Fibroblast of lung (primary cell): ENCODE measurements around the gene C17orf50. TPM values are rescaled to one million over a fixed set of nuclear protein-coding genes. Genes with fewer than 3 reads are reported as not detected.

Source experiments
- DNase-seq, 2 donors: peaks; one replicate each; pipeline versions ENCODE4 v3.0.0 to v3.0.0-alpha.2; 2010; ENCODE audit warnings: low read depth in 2 of 2
- H2AFZ ChIP-seq: 2 replicates; pipeline ENCODE4 v1.5.1; 2012; ENCODE audit warnings: low read length, control low read depth, inconsistent platforms
- H3K27ac ChIP-seq: 2 replicates; pipeline ENCODE4 v1.5.1; 2011; ENCODE audit warnings: low read length, control low read depth; ENCODE audit not compliant: insufficient read depth
- H3K27me3 ChIP-seq: 2 replicates; pipeline ENCODE4 v1.5.1; 2011; ENCODE audit warnings: mild to moderate bottlenecking, low read length; ENCODE audit not compliant: control insufficient read depth, insufficient read depth
- H3K36me3 ChIP-seq: 2 replicates; pipeline ENCODE4 v1.5.1; 2011; ENCODE audit warnings: low read length; ENCODE audit not compliant: control insufficient read depth, insufficient read depth
- H3K4me1 ChIP-seq: 2 replicates; pipeline ENCODE4 v1.5.1; 2011; ENCODE audit warnings: low read length; ENCODE audit not compliant: control insufficient read depth, insufficient read depth; ENCODE audit errors: extremely low read depth
- H3K4me2 ChIP-seq: 2 replicates; pipeline ENCODE4 v1.5.1; 2011; ENCODE audit warnings: low read length, control low read depth; ENCODE audit not compliant: insufficient read depth; ENCODE audit errors: extremely low read depth
- H3K4me3 ChIP-seq, 4 experiments: fragments of 200-600 bp in 1 of 4; sonication (generic) in 1 of 4; replicated peaks in 1 of 4; 2 replicates each; pipeline ENCODE4 v1.5.1; 2011 to 2016; ENCODE audit warnings: low read length in 4 of 4, low read depth in 3 of 4, mild to moderate bottlenecking in 3 of 4, control low read depth in 2 of 4, inconsistent platforms in 1 of 4, mixed read lengths in 1 of 4; ENCODE audit not compliant: insufficient read depth in 1 of 4; ENCODE audit errors: control extremely low read depth in 1 of 4
- H3K79me2 ChIP-seq: 2 replicates; pipeline ENCODE4 v1.5.1; 2012; ENCODE audit warnings: mild to moderate bottlenecking, low read length, inconsistent platforms; ENCODE audit not compliant: control insufficient read depth, insufficient read depth
- H3K9ac ChIP-seq: 2 replicates; pipeline ENCODE4 v1.5.1; 2011; ENCODE audit warnings: mild to moderate bottlenecking, low read length, control low read depth; ENCODE audit not compliant: insufficient read depth
- H3K9me3 ChIP-seq: 2 replicates; pipeline ENCODE4 v1.5.1; 2012; ENCODE audit warnings: low read depth, low read length; ENCODE audit not compliant: control insufficient read depth, insufficient read depth
- H4K20me1 ChIP-seq: 2 replicates; pipeline ENCODE4 v1.5.1; 2011; ENCODE audit warnings: low read length; ENCODE audit not compliant: control insufficient read depth, insufficient read depth; ENCODE audit errors: extremely low read depth
- EZH2 ChIP-seq: IDR thresholded peaks from 2 replicates; pipeline ENCODE4 v1.5.1; 2012; ENCODE audit warnings: low read length, control low read depth, mild to moderate bottlenecking; ENCODE audit errors: missing control alignments
- polyA plus RNA-seq, 2 donors: library from polyadenylated mRNA; depleted of rRNA in 1 of 2; stranded (reverse) in 1 of 2; unstranded in 1 of 2; fragments of >200 nt; gene quantifications; 2 replicates each; pipeline ENCODE4 v1.2.1, GENCODE V29; 2011 to 2012; ENCODE audit warnings: missing spikeins in 1 of 2
- total RNA-seq: library from RNA; depleted of rRNA; stranded (reverse); fragments of >200 nt; gene quantifications from 2 replicates; pipeline ENCODE4 v1.2.1, GENCODE V29; 2014
- TF ChIP-seq, protein P1 (sequence below), 2 donors: IDR thresholded peaks in 1 of 2; conservative IDR thresholded peaks in 1 of 2; 1 replicate in 1 of 2; 2 replicates in 1 of 2; pipeline ENCODE4 v1.5.1; 2011 to 2012; ENCODE audit warnings: low read length in 2 of 2, control low read depth in 1 of 2, inconsistent platforms in 1 of 2, low read depth in 1 of 2, mild to moderate bottlenecking in 1 of 2

C17orf50 gene
- total and polyA plus RNA-seq, 2 donors (not counting 1 experiment from before 2014, with no cell fraction given): not detected

DNA sequence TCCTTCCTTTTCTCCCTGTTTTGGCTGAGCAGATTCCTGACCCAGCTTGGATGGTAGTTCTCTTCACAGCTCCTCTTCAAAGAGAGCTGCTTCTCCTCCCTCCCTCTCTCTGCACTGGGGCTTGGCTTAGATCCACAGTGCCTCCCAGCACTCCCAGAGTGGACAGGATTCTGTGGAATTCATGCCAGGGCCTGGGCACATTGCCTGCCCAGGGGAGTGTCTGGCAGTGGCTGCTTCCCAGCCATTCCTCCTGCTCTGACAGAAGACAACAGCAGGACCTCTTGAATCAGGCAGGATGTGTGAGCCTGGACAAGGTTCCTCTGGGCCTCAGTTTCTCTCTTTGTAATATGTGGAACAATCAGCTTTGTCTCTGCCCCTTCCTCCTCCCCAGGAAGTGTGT lies 39.3 kb downstream of the C17orf50 start:
- no peak overlapping the region for H3K27ac ChIP-seq
- no peak overlapping the region for H2AFZ ChIP-seq
- TF ChIP-seq, protein P1, sequence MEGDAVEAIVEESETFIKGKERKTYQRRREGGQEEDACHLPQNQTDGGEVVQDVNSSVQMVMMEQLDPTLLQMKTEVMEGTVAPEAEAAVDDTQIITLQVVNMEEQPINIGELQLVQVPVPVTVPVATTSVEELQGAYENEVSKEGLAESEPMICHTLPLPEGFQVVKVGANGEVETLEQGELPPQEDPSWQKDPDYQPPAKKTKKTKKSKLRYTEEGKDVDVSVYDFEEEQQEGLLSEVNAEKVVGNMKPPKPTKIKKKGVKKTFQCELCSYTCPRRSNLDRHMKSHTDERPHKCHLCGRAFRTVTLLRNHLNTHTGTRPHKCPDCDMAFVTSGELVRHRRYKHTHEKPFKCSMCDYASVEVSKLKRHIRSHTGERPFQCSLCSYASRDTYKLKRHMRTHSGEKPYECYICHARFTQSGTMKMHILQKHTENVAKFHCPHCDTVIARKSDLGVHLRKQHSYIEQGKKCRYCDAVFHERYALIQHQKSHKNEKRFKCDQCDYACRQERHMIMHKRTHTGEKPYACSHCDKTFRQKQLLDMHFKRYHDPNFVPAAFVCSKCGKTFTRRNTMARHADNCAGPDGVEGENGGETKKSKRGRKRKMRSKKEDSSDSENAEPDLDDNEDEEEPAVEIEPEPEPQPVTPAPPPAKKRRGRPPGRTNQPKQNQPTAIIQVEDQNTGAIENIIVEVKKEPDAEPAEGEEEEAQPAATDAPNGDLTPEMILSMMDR (conservative IDR thresholded peaks at IDR 0.05 in 1 of 2, IDR thresholded peaks at IDR 0.05 in 1 of 2; ENCODE audit: low read depth in 1 of 2, low read length in 2 of 2): no peak
- no peak for TF ChIP-seq EZH2
- H3K4me2 ChIP-seq: no peak overlapping the region
- no peak overlapping the region for H3K9ac ChIP-seq
- H3K4me1 ChIP-seq: peaks cover under 1% of the 10 kb centered on the region
- H3K9me3 ChIP-seq: no peaks in the 10 kb centered on the region
- H3K79me2 ChIP-seq: no peaks in the 10 kb centered on the region
- H3K27me3 ChIP-seq: peaks cover 41% of the 10 kb centered on the region
- H3K36me3 ChIP-seq: no peaks in the 10 kb centered on the region
- no peaks in the 10 kb centered on the region for H4K20me1 ChIP-seq
- peak; percentile 56 to 64 for DNase-seq
- H3K4me3 ChIP-seq: no peak overlapping the region

DNA sequence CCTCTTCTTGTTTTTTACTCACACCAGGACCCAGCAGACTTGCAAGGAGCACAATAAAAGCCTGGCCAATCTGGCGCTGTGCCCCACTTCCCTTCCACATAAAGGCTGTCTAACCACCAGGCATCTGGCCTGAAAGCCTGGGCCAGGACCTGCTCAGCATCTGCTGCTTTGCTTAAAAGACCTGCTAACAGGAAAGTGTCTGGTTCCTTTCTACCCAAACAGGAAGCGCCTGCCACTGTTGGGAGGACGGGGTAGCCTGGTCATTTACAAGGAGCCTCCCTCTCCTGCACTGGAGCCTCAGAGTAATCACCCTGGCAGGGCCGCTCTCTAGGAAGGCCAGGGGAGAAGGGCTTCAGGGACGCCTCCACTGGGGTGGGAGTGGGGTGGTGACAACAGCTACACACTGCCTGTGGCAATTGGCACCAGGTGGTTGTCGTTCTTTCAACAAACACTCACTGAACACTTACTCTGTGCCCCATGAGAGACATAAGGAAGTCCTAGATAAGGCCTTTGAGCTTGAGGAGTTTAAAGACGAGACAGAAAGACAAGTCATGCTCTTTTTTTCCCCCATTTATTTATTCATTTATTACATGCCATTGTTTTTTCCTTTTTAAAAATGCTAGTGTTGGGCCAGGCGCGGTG lies 41.0 kb downstream of the C17orf50 start:
- H3K4me1 ChIP-seq: peaks cover 3% of the 10 kb centered on the region
- TF ChIP-seq EZH2: no peak
- TF ChIP-seq, protein P1 (conservative IDR thresholded peaks at IDR 0.05 in 1 of 2, IDR thresholded peaks at IDR 0.05 in 1 of 2; ENCODE audit: low read depth in 1 of 2, low read length in 2 of 2): no peak
- no peak overlapping the region for H3K27ac ChIP-seq
- no peak overlapping the region for H3K4me3 ChIP-seq
- H3K9me3 ChIP-seq: no peaks in the 10 kb centered on the region
- H3K79me2 ChIP-seq: no peaks in the 10 kb centered on the region
- no peak overlapping the region for H2AFZ ChIP-seq
- DNase-seq: peak; percentile 55 to 77
- H4K20me1 ChIP-seq: no peaks in the 10 kb centered on the region
- no peaks in the 10 kb centered on the region for H3K36me3 ChIP-seq
- peaks cover 29% of the 10 kb centered on the region for H3K27me3 ChIP-seq
- no peak overlapping the region for H3K4me2 ChIP-seq
- H3K9ac ChIP-seq: no peak overlapping the region

DNA sequence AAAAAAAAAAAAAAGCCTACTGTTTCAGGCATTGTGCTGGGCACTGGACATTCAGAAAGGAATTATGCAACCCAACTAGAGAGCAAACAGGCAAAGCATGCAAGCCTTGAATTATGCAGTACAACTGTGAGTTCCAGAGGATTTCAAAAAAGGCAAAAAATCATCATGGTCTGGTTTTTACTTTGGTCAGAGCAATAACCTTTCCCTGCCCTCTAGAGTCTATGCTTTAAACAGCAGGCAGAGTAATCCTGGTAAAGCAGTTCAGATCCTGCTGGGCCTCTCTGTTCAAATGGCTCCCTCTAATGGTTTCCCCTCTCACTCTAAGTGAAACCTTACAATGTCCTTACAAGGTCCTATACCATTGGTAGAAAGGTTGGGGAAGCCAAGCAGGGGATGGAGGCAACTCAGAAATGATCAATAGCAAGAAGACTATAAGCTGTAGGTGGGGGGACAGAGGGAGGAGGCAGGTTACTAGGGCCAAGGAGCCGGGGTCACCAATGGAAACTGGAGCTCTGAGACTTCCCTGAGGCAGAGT lies 44.0 kb downstream of the C17orf50 start:
- peaks cover 6% of the 10 kb centered on the region for H3K27me3 ChIP-seq
- no peak overlapping the region for H3K9ac ChIP-seq
- no peaks in the 10 kb centered on the region for H3K9me3 ChIP-seq
- peaks cover 4% of the 10 kb centered on the region for H3K79me2 ChIP-seq
- no peak overlapping the region for H3K4me3 ChIP-seq
- H3K4me1 ChIP-seq: peaks cover 15% of the 10 kb centered on the region
- DNase-seq: peak; percentile 85 to 97
- TF ChIP-seq, protein P1 (conservative IDR thresholded peaks at IDR 0.05 in 1 of 2, IDR thresholded peaks at IDR 0.05 in 1 of 2; ENCODE audit: low read depth in 1 of 2, low read length in 2 of 2): peak; percentile 99
- no peak for TF ChIP-seq EZH2
- no peaks in the 10 kb centered on the region for H4K20me1 ChIP-seq
- no peak overlapping the region for H3K4me2 ChIP-seq
- no peaks in the 10 kb centered on the region for H3K36me3 ChIP-seq
- H2AFZ ChIP-seq: no peak overlapping the region
- no peak overlapping the region for H3K27ac ChIP-seq
